Activated CD8-positive, alpha-beta memory T cell treated with anti-CD3 and anti-CD28 coated beads for 36 hours (primary cell): ENCODE results near the gene SLC24A4. TPM values are rescaled to one million over a fixed set of nuclear protein-coding genes. Genes with fewer than 3 reads are reported as not detected.

Experiments
- CTCF ChIA-PET: fragments of 350-600 bp; sonication (Branson Sonifier 250); formaldehyde crosslinking; loops from one replicate; lab custom pipeline; 2021; ENCODE audit warnings: antibody characterized with exemption; lab: Charles Lee
- POLR2A ChIA-PET: fragments of 350-600 bp; sonication (Branson Sonifier 250); formaldehyde crosslinking; loops from one replicate; lab custom pipeline; 2021; ENCODE audit warnings: antibody characterized with exemption; lab: Charles Lee
- total RNA-seq, 2 experiments: library from RNA; stranded (reverse); gene quantifications; one replicate each; pipeline ENCODE4 v1.2.3, GENCODE V29; 2021

Gene SLC24A4
- total RNA-seq, 2 experiments from 2014 or later: not detected

- ChIA-PET POLR2A (no interaction called here), CTCF (interaction anchor here (1.8 kb wide), 1 partner anchor 25 kb away, joined by 4 read pairs; no protein-coding TSS in a partner anchor)
Measured at GRCh38 chr14:92538412-92538985, 215.5 kb downstream of the SLC24A4 start.

- ChIA-PET CTCF (no interaction called here), POLR2A (no interaction called here)
Measured at GRCh38 chr14:92539419-92539818, 216.5 kb downstream of the SLC24A4 start.

GRCh38 chr14:92539875-92540274, 216.9 kb downstream of the SLC24A4 start:
- POLR2A ChIA-PET: no interaction called here
- CTCF ChIA-PET: no interaction called here

- ChIA-PET CTCF (no interaction called here), POLR2A (no interaction called here)
Measured at GRCh38 chr14:92540472-92541048, 217.6 kb downstream of the SLC24A4 start.

GRCh38 chr14:92542766-92543554, 220.0 kb downstream of the SLC24A4 start:
- ChIA-PET CTCF (no interaction called here), POLR2A (interaction anchor here (0.7 kb wide), 1 partner anchor 25 kb away, joined by 8 read pairs; no protein-coding TSS in a partner anchor)

GRCh38 chr14:92544051-92544720, 221.2 kb downstream of the SLC24A4 start:
- POLR2A ChIA-PET: interaction anchor here (0.5 kb wide), 1 partner anchor 8 kb away, joined by 9 read pairs; no protein-coding TSS in a partner anchor
- CTCF ChIA-PET: no interaction called here

GRCh38 chr14:92546347-92547053, 223.5 kb downstream of the SLC24A4 start:
- ChIA-PET CTCF (no interaction called here), POLR2A (no interaction called here)

- ChIA-PET CTCF (interaction anchor here (0.9 to 1.2 kb wide), 2 partner anchors 18 to 54 kb away, joined by 3 to 4 read pairs; no protein-coding TSS in a partner anchor), POLR2A (interaction anchor here (0.7 kb wide), 1 partner anchor 37 kb away, joined by 3 read pairs; no protein-coding TSS in a partner anchor)
Measured at GRCh38 chr14:92549105-92549858, 226.3 kb downstream of the SLC24A4 start.

GRCh38 chr14:92549859-92550230, 226.9 kb downstream of the SLC24A4 start:
- ChIA-PET CTCF (interaction anchor here (0.6 kb wide), 1 partner anchor 217 kb away, joined by 3 read pairs; no protein-coding TSS in a partner anchor), POLR2A (interaction anchor here (0.7 kb wide), 1 partner anchor 36 kb away, joined by 3 read pairs; no protein-coding TSS in a partner anchor)

Other genes with a start within 250 kb of the SLC24A4 start
- 10 to 100 TPM; 28.6 to 32.8 TPM for gene ATXN3, start 216.6 kb upstream of the SLC24A4 start, total RNA-seq
- 100 to 1,000 TPM in 1 of 2 experiments, 10 to 100 TPM in 1; 99.9 to 109 TPM for gene NDUFB1, start 201.5 kb upstream of the SLC24A4 start, total RNA-seq
- gene CPSF2, start 201.2 kb upstream of the SLC24A4 start, total RNA-seq: 100 to 1,000 TPM; 131 to 143 TPM
- gene RIN3, start 190.6 kb downstream of the SLC24A4 start, total RNA-seq: 10 to 100 TPM; 61.1 to 62.2 TPM